H1 (cell line): ENCODE measurements around the gene KLK10.

ENCODE experiments used
- CTCF ChIP-seq, 3 experiments: IDR thresholded peaks; 1 replicate in 2 of 3; 2 replicates in 1 of 3; pipeline versions ENCODE4 v1.5.1 to v1.6.1; 2011; ENCODE audit warnings: low read length in 3 of 3, mild to moderate bottlenecking in 3 of 3, inconsistent platforms in 2 of 3, low read depth in 1 of 3, moderate library complexity in 1 of 3; ENCODE audit not compliant: insufficient read depth in 1 of 3; ENCODE audit errors: control extremely low read depth in 1 of 3
- EP300 ChIP-seq, 2 experiments: IDR thresholded peaks; 1 replicate in 1 of 2; 2 replicates in 1 of 2; pipeline ENCODE4 v1.6.1; 2011 to 2012; ENCODE audit warnings: low read depth in 2 of 2, low read length in 2 of 2, mild to moderate bottlenecking in 2 of 2, borderline replicate concordance in 1 of 2, inconsistent platforms in 1 of 2, moderate library complexity in 1 of 2
- JUN ChIP-seq: IDR thresholded peaks from 2 replicates; pipeline ENCODE4 v1.6.1; 2011; ENCODE audit warnings: low read depth, mild to moderate bottlenecking, improper control_type of control experiment, low read length

DNA sequence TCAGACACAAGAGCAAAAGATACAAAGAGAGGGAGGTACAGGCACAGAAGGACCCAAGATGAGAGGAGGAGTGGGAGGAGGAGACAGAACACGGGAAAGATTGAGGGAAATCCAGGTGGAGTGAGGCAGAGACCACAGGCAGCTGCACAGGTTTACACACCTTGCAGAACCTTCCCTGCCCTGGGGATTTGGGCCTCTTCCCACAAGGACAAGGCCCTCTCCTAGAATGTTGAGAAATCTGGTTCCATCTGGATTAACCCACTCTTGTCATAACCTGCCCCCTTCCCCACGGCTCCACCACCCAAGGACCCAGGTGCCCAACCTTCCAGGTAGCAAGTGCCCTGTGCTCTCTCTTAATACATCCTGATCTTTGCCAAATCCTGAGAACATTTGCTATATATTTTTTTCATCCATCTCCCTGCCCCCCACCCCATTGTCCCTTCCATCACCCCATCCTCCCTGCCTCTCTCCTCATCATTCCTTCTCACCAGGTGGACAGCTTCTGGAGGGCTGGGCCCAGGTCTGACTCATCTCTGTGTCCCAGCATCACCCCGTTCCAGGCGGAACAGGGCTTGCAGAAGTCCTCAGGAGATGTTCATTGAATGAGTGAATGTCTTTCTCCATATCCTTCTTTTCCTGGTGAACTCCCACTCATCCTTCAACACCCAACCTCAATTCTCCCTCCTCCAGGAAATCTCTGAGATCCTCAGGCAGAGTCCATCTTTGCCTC lies 9.3 kb downstream of the KLK10 start:
- TF ChIP-seq CTCF (IDR thresholded peaks at IDR 0.05; ENCODE audit: control extremely low read depth in 1 of 3, insufficient read depth in 1 of 3, low read depth in 1 of 3, low read length in 3 of 3) (no peak), JUN (no peak), EP300 (IDR thresholded peaks at IDR 0.05; ENCODE audit: borderline replicate concordance in 1 of 2, low read depth in 2 of 2, low read length in 2 of 2) (no peak)
